NCI-H526 (cell line): ENCODE measurements around the gene ALPK3.

Experiments
- DNase-seq, 2 experiments: peaks; one replicate each; lab custom pipeline; 2025; lab: John Stamatoyannopoulos, UW

ALPK3 gene

DNA sequence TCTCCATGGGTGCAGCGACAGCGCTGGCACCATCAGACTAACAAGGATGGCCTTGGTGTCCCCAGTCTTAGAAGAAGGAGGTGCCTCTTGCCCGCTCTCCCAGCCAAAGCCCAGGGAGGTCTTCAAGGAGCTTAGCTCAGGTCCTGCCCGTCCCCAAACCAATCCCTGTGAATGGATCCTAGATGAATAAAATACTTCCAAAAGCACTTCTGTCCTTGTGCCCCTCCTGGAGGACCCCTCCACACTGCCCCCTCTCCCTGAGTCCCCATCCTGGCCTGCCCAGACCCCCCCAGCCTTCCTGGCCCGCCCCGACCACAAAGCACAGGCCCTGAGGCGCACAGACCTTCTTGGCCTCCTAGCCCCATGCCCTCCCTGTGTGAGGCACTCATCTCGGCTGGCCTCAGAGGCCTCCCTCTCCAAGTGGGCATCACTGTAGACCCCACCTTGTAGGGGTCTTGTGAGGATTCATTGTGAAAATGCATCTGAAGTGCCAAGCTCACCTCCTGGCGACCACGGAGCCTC is 75.7 kb downstream of the ALPK3 start:
- no peak for DNase-seq

DNA sequence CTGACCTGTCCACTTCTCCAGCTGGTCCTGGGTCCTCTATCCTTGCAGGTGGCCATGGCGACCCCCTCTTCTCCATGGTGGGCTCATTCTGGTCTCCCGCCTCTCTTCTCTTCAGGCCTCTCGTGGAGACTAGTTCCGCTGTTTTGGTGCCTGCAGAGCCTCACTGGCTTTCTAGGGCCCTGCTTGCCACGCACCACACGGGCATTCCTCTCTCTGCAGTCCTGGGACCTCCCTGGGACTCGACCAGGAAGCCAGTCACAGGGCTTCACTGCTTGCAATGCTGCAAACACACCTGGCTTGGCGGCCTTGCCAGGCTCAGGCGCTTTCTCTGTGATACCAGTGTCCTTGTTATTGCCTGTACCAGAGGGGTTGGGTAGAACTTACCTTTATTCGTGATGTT is 76.5 kb downstream of the ALPK3 start:
- DNase-seq = no peak

- no peak for DNase-seq
Measured at GRCh38 chr15:84894736-84895425, 77.7 kb downstream of the ALPK3 start.

GRCh38 chr15:84898761-84899160 is 81.6 kb downstream of the ALPK3 start:
- DNase-seq = no peak

- DNase-seq = no peak
Measured at GRCh38 chr15:84899750-84900149, 82.6 kb downstream of the ALPK3 start.

DNA sequence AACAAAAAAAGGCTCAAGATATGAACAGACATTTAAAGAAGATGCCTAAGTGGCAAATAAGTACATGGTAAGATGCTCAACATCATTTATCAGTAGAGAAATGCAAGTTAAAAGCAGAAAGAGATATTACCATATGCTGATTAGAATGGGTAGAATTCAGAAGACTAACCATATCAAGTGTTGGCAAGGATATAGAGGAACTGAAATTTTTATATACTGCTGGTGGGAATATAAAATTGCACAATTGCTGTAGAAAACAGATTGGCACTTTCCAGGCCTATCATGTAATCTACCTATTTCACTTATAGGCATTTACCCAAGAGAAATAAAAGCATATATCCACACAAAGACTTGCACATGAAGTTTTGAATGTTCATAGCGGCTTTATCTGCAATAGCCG is 84.4 kb downstream of the ALPK3 start:
- DNase-seq = no peak

- no peak for DNase-seq
Measured at GRCh38 chr15:84903751-84904150, 86.6 kb downstream of the ALPK3 start.

- DNase-seq = no peak
Measured at GRCh38 chr15:84904419-84904818, 87.3 kb downstream of the ALPK3 start.

DNA sequence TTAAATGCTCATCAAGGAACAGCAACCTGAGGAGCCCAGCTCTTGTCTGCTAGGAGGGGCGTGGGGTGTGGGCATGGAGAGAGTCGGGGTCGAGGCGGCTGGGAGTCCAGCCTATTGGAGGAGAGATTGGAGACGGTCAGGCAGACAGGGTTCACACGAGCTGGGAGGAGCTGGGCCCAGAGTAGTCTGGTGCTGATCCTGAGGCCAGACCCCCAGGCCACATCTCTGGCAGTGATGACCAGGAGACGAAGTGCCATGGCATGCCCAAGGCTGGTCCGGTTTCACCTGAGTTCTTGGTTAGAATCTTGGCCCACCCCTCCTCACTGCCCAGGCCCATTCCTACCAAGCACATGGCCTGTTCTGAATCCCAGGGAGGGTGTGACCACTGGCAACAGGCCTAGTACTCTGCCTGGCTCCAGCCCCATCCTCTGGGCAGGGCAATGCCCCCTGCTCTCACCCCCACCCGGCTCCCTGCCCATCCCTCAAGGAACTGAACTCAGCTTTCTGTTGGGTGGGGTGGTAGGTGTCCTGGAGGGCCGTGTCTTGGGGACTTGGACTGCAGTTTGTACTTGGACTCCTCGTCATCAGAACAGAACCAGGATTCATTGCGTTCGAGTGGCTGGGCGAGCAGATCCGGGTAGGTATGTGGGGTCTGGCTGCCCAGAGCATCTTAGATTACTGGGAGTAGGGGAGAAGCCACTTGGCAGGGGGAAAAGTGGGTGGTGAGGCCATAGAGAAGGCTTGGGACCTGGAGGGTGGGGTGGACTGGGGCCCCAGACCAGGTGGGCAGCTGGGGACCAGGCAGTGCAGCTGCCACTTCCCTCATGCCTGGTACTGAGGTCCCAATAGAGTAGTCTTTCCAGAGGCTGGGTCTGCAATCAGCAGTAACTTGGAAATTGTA is 88.1 kb downstream of the ALPK3 start:
- no peak for DNase-seq

GRCh38 chr15:84907731-84908130 is 90.6 kb downstream of the ALPK3 start:
- no peak for DNase-seq

- no peak for DNase-seq
Measured at GRCh38 chr15:84908564-84908963, 91.4 kb downstream of the ALPK3 start.

GRCh38 chr15:84909029-84909428 is 91.9 kb downstream of the ALPK3 start:
- no peak for DNase-seq

GRCh38 chr15:84909782-84910181 is 92.6 kb downstream of the ALPK3 start:
- DNase-seq = no peak

GRCh38 chr15:84910928-84911623 is 93.9 kb downstream of the ALPK3 start:
- peak in 1 of 2 experiments; percentile 23 for DNase-seq

GRCh38 chr15:84911879-84912660 is 94.9 kb downstream of the ALPK3 start:
- no peak for DNase-seq

GRCh38 chr15:84913360-84913723 is 96.2 kb downstream of the ALPK3 start:
- DNase-seq = no peak

GRCh38 chr15:84914351-84914750 is 97.2 kb downstream of the ALPK3 start:
- no peak for DNase-seq

GRCh38 chr15:84914909-84915605 is 97.9 kb downstream of the ALPK3 start:
- DNase-seq = peak; percentile 20 to 51

- DNase-seq = no peak
Measured at GRCh38 chr15:84915606-84915958, 98.4 kb downstream of the ALPK3 start.

DNA sequence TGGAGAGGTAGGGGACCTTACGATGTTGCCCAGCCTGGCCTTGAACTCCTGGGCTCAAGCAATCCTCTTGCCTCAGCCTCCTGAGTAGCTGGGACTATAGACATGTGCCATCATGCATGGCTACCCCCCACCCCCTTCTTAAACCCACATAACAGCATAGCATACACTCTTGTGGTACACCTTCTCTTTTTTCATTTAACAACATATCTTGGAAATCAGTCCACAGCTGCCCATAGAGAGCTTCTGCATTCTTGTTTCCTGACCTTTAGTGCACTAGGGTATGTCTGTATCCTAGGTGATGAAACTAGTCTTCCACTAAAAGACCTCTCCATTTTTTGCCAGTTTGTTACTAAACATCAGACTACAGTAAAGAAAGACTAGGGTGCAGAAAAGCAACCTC is 100.3 kb downstream of the ALPK3 start:
- DNase-seq = no peak

DNA sequence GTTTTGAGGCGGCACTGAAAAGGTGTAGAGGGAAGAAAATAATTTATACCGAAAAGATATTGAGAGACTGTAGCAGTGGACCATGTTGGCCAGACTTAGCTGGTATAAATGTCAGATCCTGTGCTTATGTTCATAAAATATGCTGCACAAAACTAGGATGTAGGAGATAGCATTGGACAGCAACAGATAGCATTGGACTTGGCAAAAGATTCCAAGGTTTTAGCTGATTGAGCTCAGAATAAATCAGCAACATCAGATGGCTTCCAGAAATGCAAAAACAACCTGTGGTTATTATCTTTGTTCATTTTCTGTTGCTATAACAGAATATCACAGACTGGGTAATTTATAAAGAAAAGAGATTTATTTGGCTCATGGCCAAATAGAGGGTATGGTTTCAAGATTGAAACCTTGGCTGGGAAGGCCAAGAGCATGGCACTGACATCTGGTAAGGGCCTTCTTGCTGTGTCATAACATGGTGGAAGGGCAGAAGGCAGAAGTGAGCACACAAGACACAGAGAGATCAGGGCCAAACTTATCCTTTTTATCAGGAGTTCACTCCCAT is 102.0 kb downstream of the ALPK3 start:
- no peak for DNase-seq
